GM10248 (cell line): ENCODE measurements around the gene FGFR4.

Experiments
- CTCF ChIA-PET: fragments of 300-600 bp; sonication (Branson Sonifier 250); formaldehyde crosslinking; extraction: SDS; loops from one replicate; lab custom pipeline; 2021; ENCODE audit warnings: antibody characterized with exemption; lab: Yijun Ruan, JAX
- POLR2A ChIA-PET: fragments of 350-650 bp; sonication (Branson Sonifier 250); formaldehyde crosslinking; extraction: SDS; loops from one replicate; lab custom pipeline; 2020; ENCODE audit warnings: antibody characterized with exemption; lab: Yijun Ruan, JAX
- DNase-seq: peaks from one replicate; pipeline ENCODE4 v3.0.0; 2012; ENCODE audit errors: extremely low spot score
- CTCF ChIP-seq: IDR thresholded peaks from 2 replicates; pipeline ENCODE4 v1.5.1; 2012; ENCODE audit warnings: mild to moderate bottlenecking, low read depth; ENCODE audit errors: extremely low read depth, missing control alignments, control extremely low read depth

Gene FGFR4

GRCh38 chr5:177098120-177098469 lies 11.4 kb downstream of the FGFR4 start:
- ChIA-PET POLR2A (no interaction called here), CTCF (interaction anchor here (0.8 to 3.0 kb wide), 7 partner anchors 10 to 441 kb away, joined by 3 to 11 read pairs (median 3); no protein-coding TSS in a partner anchor)
- no peak for TF ChIP-seq CTCF
- no peak for DNase-seq

- POLR2A ChIA-PET, result interaction anchor here (0.7 kb wide), 1 partner anchor 551 kb away, joined by 5 read pairs; no protein-coding TSS in a partner anchor
- CTCF ChIA-PET, result interaction anchor here (0.8 to 3.0 kb wide), 7 partner anchors 9 to 441 kb away, joined by 3 to 11 read pairs (median 3); no protein-coding TSS in a partner anchor
- TF ChIP-seq CTCF, result no peak
- DNase-seq, result no peak
These were observed 11.9 kb downstream of the FGFR4 start for GRCh38 chr5:177098470-177099141.

GRCh38 chr5:177099422-177100093 lies 12.8 kb downstream of the FGFR4 start:
- ChIA-PET POLR2A (interaction anchor here (0.7 kb wide), 1 partner anchor 552 kb away, joined by 5 read pairs; no protein-coding TSS in a partner anchor), CTCF (interaction anchor here (2.7 to 3.0 kb wide), 3 partner anchors 12 to 439 kb away, joined by 8 to 11 read pairs (median 10); no protein-coding TSS in a partner anchor)
- DNase-seq, result no peak
- no peak for TF ChIP-seq CTCF

- ChIA-PET POLR2A (no interaction called here), CTCF (interaction anchor here (0.8 kb wide), 2 partner anchors 10 to 11 kb away, joined by 3 read pairs; no protein-coding TSS in a partner anchor)
- TF ChIP-seq CTCF, result no peak
- DNase-seq, result no peak
These were observed 14.0 kb downstream of the FGFR4 start for GRCh38 chr5:177100714-177101121.

GRCh38 chr5:177103523-177104253 lies 17.0 kb downstream of the FGFR4 start:
- POLR2A ChIA-PET, result no interaction called here
- no peak for DNase-seq
- CTCF ChIA-PET, result interaction anchor here (2.1 kb wide), 1 partner anchor 10 kb away, joined by 6 read pairs; no protein-coding TSS in a partner anchor
- TF ChIP-seq CTCF, result no peak
